GM19043 (cell line): ENCODE measurements around the gene CCDC146.
"Not testable (repeated sequence)": the region's sequence is repeated elsewhere in the genome, so short reads cannot be mapped to it uniquely, and the experiment has no call there.

Experiments
- ATAC-seq: cut with Tn5 transposase; IDR thresholded peaks from one replicate; pipeline ENCODE4 v1.9.1; 2021; ENCODE audit warnings: low read depth; ENCODE audit not compliant: unreplicated experiment

Gene CCDC146

GRCh38 chr7:77244222-77244934 is 122.0 kb downstream of the CCDC146 start:
- no peak for ATAC-seq

DNA sequence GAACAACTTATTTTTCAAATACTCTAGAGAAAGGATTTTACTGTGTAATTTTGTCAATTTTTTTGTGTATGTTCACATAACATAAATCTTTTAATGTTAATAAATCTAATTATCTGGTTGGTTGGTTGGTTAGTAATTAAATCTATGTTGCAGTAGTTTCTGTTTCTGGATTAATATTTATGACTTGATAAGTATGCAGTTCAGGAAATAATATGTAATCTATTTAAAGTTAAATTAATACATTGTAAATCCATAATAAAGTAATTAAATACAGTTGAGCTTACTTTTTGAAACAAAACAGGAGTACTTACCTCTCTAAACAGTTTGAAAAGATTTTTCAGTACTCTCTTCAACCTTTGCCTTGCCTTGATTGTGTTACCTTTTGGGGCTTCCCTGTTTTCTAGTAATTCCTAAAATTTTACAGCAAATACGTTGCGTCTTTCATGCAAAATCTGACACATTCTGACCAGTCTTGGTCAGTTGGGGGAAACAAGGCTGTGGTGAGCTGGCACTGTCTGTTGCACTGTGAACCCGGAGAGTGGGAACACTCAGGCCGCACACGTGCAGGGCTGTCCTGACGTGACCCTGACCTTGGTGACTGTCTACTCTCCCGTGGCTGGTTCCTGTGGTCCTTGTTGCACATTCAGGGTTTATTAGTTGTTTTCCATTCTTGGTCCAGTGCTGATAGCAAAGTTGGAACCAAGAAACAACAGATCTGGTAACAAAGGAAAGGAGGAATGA is 122.8 kb downstream of the CCDC146 start:
- ATAC-seq, result no peak

- ATAC-seq, result no peak
These were observed 123.7 kb downstream of the CCDC146 start for GRCh38 chr7:77246026-77246640.

GRCh38 chr7:77247206-77247850 is 124.9 kb downstream of the CCDC146 start:
- peak; percentile 89 for ATAC-seq

DNA sequence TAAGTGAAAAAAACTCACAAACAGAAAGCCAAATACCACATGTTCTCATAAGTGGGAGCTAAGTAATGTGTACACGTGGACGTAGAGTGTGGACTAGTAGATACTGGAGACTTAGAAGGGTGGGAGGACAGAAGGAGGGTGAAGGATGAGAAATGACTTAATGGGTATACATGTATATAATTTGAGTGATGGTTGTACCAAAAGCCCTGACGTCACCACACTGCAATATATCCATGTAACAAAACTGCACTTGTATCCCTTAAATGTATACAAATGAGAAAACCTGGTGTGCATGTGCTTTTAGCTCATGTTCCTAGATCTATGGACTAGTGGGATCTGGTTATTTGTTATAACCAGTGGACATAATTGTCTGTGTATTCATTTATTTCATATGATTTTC is 125.7 kb downstream of the CCDC146 start:
- ATAC-seq, result no peak

GRCh38 chr7:77252506-77252905 is 130.1 kb downstream of the CCDC146 start:
- ATAC-seq, result no peak

DNA sequence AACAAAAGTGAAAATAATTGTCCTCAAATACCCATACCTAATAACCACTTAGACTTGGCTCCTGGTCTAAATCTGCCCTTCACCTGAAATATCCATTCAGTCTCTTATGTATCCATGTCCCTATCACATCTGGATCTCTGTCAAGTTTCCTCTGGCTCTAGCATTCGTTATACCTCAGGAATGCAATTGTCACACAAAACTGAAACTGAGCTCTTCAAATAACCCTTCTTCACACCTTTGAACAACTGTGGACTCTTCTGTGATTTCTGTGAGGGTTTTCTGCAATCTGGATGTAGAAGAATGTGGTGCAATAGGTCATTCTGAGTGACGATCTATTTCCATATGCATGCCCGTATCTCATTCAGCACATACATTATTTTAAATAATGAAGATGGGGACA is 130.7 kb downstream of the CCDC146 start:
- ATAC-seq, result no peak

DNA sequence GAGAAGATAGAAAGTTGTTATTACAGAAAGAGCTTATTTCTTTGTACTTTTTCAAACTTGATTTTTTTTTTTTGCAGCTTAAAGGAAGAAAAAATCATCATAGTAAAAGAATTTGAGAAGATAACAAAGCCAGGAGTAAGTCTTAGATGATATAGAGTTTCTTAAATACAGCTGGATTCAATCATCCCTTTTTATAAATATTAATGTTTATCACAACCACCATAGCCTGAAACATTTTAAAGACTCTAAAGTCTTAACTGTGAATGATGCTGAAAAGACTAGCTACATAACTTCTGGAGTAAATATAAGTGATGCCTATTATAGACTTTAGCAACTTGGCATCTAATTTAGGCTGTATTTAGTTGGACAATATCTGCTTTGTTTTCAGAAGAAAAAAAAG is 132.0 kb downstream of the CCDC146 start:
- ATAC-seq, result no peak

DNA sequence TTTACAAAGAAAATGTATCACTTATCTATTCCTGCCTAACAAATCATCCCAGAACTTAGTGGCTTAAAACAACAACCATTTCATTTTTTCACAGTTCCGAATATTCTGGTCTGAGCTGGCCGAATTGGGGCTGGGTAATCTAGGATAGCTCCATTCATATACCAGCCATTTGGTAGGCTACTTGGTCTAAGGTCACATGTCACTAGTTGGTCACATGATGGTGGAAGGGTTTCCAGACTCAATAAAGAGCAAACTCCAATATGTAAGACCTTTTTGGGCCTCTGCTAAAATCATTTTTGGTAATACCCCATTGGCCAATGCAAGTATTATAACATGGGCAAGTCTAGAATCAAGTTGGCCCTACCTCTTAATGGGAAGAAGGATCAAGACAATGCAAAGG is 132.5 kb downstream of the CCDC146 start:
- ATAC-seq, result no peak

DNA sequence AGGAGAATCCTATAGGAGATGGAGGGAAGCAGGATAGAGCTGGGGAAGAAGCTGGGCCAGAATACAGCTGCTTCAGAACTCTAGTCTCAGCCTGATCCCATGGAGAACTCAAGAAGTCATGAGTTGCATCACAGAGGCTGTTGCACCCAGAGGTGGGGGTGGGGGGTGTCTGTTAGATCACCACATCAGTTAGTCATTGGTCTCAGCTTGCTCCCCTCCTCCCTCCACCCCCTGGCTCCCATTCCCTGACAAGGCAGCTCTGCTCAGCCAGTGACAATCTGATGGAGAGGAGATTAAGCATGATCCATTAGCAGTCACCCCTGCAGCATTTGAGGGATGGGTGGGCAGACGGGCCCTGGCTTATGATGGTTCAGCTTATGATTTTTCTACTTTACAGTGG is 135.6 kb downstream of the CCDC146 start:
- no peak for ATAC-seq

- no peak for ATAC-seq
These were observed 136.2 kb downstream of the CCDC146 start for GRCh38 chr7:77258593-77258992.

- no peak for ATAC-seq
These were observed 139.9 kb downstream of the CCDC146 start for GRCh38 chr7:77262316-77262715.

DNA sequence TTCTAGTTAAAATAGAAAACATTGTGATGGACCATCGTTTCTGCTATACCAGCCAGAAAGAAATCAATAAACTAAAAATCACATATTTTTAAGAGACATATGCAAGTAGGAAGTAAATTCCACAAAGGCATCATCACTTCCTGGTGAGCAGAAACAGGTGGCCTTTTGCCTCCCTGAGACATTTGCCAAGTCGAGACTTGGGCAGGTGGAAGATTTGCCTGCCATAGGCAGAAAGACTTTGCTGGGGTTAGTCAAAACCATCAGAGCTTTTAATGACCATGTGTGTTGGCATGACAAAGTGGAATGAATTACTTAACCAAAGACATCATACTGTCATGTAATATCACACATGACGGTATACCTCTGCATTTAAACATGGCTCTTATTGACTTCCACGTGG is 143.3 kb downstream of the CCDC146 start:
- ATAC-seq, result no peak

DNA sequence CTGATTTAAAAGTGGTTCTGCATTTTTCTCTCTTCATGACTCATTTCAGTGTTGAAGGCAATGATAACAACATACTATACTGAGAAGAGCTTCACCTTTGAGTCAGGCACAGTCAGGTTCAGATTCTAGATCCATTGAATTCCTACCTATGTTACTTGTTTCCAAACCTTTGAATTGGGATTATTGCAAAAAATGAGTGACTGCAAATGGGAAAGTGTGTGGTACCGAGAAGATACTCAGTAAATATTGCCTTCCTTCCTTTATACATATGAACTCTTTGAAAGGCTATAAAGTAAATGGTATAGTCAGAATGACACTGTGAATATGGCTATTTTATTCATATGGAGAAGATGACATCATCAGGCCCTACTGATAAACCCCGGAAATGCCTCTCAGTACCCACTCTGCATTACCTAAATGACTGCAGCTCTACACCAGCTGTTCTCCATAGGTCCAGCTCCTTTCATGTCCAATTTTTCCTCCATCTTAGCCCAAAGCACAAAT is 143.9 kb downstream of the CCDC146 start:
- ATAC-seq, result peak; percentile 81

- peak; percentile 69 for ATAC-seq
These were observed 147.1 kb downstream of the CCDC146 start for GRCh38 chr7:77269360-77270093.

DNA sequence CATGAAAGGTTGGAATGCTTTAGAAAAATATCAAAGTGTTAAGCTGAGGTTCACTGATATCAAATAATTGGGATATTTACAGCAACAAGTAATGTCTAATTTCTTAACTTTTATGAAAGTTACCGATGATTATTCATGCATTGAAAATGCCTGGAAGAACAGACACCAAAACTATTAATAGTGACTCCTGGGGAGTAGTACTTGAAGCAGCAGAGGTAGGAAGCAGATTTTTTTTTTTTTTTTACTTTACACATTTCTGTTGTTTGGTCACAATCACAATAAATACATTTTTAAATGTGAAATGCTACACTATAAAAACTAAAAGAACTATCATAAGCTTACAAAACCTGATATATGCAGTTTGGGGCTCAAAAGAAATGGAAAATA is 147.7 kb downstream of the CCDC146 start:
- ATAC-seq, result no peak

GRCh38 chr7:77271766-77272165 is 149.4 kb downstream of the CCDC146 start:
- ATAC-seq, result no peak

- ATAC-seq, result not testable (repeated sequence)
These were observed 153.2 kb downstream of the CCDC146 start for GRCh38 chr7:77275663-77276062.

DNA sequence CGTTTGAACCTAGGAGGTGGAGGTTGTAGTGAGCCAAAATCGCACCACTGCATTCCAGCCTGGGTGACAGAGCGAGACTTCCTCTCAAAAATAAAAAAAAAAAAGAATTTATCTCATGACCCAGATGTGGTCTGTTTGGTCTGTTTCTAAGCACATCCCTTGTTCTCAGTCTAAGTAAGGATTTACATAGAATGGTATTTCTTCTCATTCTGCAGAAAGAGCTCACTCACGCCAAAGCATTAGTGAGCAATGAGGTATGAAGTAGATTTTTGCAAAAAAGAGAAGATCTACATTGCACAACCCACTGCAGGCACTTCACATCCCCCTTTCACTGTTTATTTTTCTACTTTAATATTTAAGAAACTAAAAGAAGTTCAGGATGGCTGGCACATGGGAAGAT is 153.7 kb downstream of the CCDC146 start:
- ATAC-seq, result no peak

GRCh38 chr7:77281780-77282478 is 159.5 kb downstream of the CCDC146 start:
- no peak for ATAC-seq
